T-helper 2 cell (primary cell): ENCODE measurements around the gene SRBD1.
A peak's percentile ranks its signal among the peaks of the same experiment; 100 is the strongest.
"Not testable (repeated sequence)": the region's sequence is repeated elsewhere in the genome, so short reads cannot be mapped to it uniquely, and the experiment has no call there.

Experiments used
- DNase-seq, 5 experiments: peaks; one replicate each; pipeline versions ENCODE4 v3.0.0 to v3.0.0-alpha.2; 2012 to 2022

Gene SRBD1

DNA sequence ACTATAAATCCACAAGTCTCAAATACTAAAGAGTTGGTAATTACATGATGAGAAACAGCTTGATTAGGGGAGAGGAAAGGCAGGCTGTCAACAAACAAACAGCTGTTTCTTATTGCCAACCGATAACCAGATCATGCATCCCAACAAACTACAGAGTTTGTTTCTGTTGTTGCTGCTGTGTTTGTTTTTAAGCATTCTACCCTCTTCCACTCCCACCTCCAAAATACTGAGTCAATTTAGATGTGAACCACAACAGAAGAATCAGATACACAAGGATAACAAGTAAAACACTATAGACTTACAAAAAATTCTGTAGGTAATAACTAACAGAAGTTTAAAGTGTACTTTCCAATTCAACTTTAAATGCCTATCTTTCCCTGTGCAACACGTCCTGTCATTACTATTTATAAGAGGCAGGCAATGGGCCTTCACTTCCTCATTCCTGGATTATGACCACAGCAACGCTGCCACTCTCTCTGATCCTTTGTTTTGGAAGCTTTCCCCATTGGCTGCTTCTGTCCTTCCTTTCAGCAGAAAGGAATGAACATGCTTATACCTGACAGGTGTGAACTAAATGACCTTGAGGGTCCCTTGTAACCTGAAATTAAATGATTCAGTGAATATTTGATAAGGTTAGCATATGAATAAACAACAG is 152.0 kb downstream of the SRBD1 start:
- DNase-seq, result no peak

DNA sequence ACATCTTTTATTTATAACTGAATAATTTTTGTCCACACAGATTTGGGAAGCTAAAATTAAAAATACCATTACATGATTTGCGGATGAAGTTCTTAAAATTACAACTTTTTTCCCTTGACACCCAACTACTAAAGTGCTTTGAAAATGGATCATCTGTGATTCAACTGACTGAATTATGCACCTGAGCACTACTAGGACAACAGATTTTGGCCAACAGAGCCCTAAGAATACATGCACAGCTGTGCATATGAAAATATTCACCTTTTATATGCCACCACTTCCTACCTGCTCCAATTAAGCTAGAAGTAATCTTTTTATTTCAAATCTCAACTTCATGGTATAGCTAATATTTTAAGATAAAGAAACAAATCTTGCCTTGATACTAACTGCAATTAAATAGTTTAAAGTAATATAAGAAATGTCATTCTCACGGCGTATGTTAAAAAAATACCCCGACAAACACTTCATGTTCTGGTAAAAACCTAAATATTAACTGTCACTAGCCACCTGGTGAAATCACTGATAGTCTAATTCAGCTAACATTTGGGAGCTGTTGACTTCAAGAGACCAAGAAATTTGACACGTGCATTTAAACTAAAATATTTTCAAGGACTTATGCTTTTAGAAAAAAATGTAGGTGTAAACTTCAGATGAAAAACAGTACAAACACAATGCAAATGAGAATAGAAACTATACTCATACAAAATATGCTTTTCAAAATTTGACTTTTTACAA is 153.7 kb downstream of the SRBD1 start:
- no peak for DNase-seq

DNA sequence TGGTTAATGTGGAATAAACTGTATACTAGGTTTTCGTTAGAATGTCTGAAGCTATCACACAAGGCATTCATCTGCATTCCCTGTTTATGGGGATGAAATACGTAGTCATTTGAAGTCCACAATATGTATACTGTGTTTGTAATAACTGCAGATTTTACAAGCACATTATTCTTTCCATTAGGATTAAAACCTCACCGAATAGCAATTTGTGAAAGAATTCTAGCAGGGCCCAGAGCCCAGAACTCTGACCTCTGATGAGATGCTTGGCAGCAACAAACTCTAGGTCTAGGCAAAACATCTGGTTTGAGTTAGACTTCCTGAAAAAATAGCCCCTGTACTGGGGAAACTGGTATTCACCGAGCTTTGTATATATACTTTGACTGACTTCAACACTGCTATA is 158.2 kb downstream of the SRBD1 start:
- no peak for DNase-seq

DNA sequence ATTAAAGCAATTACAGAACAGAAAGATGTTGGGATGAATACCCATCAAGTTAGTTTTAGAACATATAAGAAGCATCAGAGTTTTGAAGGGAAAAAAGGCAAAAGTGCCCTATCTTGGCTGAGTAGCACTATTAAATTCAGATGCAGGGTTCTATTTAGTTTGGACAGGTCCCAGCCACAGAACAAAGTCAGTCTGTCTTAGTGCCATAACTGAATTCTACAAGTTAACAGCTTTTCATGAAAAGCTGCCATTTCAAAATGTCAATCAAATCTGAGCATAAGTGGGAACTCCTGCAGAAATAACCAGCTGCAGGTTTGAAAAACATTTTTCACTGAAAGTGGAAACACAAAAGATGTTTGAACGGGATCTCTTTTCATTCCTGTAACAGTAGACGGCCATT is 160.4 kb downstream of the SRBD1 start:
- DNase-seq, result no peak

DNA sequence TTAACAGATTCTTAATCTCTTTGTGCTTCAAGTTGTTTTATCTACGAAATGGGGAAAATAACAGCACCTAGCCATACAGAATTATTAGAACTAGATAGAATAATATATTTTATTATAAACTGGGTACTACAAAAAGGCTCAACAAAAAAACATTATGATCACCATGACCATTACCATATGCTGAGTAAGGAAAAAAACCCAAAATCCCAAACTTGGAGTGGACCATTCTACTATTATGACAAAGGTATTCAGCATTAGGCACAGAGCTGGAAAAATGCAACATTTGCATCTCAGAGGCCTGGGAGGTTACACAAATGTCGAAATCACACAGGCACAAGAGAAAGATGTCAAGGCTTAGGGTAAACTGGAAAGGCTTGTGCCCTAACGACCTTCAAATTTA is 162.8 kb downstream of the SRBD1 start:
- DNase-seq, result no peak

DNA sequence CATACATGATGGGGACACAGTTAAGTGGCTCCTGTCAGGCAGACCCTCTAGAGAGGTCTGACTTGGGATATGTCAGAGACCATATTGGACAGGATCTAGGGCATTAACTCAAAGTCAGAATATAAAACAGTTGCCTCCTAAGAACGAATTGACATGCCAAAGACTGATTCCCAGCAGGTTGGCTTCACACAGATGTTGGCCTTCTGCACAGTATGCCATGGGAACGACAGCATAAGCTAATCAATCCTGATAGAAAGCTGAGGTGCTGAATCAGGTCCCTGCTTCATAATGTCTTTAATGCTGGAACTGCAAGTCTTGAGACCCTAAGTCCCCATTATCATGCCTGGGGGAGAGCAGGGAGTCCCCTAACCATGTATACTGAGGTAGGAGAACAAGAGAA is 165.1 kb downstream of the SRBD1 start:
- DNase-seq, result no peak

DNA sequence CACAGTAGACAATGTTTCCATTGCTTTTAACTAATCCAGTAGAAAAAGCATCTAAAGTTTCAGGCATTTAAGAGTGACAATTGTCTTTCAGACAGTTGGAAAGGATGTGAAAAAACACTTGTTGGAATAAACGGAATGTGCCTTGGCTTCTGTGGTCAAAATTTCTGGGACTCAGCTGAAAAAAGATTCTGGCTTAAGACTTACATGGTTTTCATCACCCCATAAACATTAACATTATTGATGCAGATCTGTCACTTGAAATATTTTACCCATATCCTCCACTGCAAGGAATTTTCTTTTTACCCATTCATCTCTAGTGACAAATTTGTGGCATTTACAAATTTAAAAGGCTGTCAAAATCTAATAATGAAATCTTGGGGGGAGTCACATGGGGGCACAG is 166.0 kb downstream of the SRBD1 start:
- no peak for DNase-seq

DNA sequence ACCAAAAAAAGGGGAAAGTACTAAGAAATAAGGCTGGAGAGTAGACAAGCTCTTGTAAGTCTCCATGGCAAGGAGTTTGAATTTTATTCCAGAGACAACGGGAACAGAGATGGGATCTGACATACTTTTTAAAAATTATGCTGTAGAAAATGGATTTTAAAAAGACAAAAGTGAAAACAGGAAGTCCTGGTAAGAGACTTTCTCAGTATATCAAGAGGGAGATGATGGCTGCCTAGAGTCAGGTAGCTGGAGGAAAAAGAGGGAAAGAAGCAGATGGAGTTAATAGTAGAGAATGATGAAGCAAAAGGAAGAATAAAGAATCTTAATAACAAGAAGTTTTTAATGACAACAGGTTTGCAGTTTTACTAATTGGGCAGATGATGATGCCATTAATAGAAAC is 168.1 kb downstream of the SRBD1 start:
- no peak for DNase-seq

DNA sequence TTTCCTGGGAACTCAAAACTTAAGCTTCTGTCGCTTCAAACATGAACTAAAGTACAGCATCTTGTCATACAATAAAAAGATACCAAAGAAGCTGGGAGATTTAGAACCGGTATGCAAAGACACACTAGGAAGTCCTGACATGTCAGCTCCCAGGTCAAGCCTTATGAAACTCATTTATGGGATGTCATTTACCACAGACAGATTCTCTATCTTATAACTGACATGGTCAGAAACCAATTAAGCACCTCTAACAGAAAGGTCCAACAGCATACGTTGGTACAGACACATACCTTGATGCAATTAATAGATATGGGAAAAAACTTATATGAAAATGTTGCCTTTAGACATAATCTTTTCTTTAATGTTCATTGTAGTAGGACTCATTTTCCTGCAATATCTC is 169.0 kb downstream of the SRBD1 start:
- no peak for DNase-seq

DNA sequence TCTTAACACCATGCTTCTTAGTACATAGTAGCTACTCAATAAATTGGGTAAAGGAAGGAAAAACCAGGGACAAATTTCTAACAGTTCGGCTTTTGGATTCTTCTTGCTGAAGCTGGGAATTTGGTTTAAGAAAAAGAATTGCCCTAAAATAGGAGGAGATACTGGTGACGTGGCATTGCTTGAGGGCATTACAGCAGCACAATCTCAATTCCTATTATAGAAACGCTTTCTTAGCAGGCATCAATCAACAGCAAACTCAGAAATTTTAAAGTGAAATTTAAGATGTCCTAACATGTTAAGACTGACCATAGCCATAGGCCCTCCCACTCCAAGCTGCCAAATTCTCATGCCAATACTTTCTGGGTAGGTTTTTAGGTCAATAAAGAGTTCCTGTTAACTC is 169.5 kb downstream of the SRBD1 start:
- no peak for DNase-seq

DNA sequence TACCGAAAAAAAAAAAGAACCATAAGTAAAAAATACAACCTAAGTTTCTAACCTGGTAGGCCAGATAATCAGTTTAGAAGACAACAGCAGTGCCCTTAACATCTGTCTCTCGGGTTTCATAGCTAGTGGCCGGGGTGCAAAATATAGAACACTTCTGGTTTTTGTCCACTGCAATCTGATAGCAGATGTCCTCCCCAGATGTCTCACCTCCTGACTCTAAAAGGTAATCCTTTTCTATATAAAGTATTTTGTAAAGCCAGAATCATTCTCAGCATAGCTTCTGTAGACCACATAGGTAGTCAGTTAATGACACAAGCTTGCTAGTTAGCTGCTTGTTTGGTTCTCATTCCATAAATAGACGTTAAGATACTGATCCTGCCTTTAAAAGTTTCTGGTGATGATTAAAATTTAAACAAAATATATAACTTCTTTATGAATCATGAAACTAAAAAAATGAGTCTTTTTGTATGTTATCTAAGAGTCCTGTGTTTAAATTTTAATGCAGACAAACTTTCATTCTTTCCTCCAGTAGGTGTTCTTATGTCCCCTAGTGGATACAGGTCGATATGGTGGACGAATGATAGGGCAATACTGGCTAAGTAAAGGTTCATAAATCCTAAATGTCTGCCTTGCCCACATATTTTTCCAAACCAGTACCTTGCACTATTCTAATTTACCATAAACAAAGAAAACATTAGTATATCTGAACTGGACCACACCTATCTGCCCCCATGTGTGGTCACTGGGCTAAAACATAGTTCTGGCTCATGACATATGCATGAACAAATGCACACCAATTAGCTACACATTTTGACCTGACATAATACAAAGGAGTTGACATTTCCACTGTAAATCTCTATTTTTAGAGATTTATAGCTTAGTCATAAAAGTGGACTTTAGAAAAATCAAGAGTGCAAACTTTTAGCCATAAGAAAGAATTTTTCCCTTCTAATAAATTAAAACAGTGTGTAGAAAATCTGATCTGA is 171.0 kb downstream of the SRBD1 start:
- DNase-seq, result no peak

DNA sequence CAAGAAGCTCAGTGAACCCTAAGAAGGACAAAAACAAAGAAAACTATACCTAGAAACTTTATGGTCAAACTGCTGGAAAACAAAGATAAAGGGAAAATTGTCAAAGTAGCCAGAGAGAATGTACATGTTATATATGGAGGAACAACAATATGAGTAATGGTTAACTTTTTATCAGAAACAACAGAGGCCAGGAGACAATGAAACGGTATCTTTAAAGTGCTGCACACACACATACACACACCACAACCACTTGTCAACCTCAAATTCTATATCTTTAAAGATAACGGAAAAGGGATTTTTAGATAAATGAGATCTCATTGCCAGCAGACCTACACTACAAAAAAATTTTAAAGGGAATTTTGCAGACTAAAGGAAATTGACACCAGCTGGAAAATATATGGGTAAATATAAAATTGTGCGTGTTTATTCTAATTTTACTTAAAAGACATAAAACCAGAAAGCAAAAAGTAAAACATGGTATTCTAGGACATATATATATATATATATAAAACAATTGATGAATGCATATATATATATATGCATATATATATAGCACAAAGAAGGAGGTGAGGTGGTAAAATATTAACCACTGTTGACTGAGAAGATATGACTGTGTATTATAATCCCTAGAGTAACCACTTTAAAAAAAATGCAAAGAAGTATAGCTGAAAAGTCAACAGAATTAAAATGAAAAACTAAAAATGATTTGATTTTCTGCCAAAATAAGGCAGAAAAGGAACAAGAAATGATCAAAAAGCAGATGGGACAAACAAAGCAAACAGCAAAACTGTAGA is 172.0 kb downstream of the SRBD1 start:
- DNase-seq, result peak in 1 of 5 experiments; percentile 1

DNA sequence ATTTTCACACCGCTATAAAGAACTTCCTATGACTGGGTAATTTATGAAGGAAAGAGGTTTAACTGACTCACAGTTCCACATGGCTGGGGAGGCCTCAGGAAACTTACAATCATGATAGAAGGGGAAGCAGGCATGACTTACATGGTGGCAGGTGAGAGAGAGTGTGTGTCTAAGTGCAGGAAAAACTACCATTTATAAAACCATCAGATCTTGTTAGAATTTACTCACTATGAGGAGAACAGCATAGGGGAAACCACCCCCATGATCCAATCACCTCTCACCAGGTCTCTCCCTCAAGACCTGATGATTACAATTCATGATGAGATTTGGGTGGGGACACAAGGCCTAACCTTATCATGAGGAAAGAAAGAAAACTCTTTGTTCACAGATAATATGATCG is 174.6 kb downstream of the SRBD1 start:
- no peak for DNase-seq

DNA sequence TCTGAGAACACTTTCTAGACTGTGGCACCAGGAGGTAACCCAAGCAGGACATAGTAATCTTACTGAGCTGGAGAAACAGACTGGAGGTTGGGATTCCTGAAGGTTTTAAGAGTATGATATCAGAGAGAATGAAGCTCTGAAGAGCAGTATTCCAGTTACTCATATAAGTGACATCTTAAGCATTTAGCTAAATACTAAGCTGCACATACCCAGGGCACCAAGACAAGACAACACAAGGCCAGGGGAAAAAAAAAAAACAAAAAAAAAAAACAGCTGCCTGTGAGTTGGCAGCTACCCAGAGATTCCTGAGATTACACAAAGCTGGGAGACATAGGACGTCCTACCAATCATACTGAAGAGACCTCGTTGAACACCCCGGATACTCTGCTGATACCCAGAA is 175.8 kb downstream of the SRBD1 start:
- no peak for DNase-seq

DNA sequence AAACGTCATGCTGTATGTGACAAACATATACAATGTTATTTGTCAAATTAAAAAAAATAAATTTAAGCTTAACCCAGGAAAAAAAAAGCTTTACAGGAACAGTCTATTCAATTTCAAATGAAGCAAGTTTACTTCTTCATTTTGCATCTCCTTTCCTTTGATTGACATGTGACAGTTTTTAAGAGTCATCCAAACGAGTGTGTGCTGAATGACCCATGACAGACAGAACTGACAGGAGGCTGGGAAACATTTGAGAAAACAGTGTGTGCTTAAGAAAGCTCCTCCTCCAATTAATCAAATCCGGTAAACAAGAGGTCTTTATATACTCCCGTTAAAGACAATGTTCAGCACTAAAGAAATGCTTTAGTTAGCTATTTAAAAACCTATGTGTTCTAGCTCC is 177.7 kb downstream of the SRBD1 start:
- no peak for DNase-seq

DNA sequence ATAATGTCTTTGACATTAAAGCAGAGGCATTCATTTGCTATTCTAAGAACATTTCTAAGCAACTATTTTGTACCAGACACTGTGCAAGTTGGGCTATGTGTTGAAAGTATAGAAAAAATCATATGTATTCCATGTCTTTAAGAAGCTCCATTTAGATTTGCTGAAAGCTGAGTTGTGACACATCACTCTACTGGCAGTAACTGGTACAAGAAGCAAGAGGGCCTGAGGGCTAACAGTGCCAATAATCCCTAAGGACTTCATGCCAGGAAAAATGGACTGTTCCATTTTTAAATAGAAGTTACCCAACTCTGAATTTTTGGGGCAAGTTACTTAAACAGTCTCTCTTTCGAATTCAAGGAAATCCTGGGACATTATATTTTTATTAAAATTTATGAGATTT is 178.7 kb downstream of the SRBD1 start:
- DNase-seq, result no peak

DNA sequence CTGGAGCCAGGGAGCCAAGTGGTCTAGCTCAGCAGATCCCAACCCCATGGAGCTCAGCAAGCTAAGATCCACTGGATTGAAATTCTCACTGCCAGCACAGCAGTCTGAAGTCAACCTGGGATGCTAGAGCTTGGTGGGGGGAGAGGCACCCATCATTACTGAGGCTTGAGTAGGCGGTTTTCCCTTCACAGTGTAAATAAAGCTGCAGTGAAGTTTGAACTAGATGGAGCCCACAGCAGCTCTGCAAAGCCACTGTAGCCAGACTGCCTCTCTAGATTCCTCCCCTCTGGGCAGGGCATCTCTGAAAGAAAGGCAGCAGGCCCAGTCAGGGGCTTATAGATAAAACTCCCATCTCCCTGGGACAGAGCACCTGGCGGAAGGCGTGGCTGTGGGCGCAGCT is 185.0 kb downstream of the SRBD1 start:
- not testable (repeated sequence) for DNase-seq

DNA sequence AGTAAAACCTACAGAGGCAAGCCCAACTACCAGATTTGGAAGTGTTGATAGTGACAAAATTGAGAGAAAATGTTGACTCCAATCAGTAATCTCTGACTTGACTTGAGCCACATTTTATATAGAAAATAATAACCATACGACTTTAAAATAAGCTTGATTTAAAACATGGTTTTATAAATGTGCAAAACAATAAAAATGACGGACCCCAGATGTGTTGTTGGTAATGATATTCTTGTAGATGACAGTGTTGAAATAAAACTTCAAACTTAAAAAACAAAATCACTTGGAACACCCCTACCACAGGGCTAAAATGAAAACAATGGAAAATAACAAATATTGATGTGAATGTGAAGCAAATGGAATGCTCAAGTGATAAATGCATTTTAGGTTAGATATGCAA is 188.1 kb downstream of the SRBD1 start:
- no peak for DNase-seq

DNA sequence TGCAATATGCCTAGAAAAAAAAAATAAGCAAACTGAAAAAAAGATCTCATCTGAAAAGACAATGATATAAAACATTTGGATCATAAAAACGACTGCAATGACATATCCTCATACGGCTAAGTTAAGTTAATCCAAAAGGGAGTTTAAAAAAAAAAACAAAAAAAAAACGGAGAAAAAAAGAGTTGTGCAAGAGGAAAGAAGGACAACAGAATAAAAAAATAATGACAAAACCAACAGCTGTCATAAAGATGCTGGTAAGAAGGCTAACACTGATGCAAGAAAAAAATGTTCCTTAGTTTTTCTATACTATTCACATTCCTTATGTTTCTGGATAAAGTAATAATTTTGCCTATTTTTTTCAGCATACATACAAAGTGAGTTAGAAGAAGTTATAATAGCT is 192.5 kb downstream of the SRBD1 start:
- no peak for DNase-seq

DNA sequence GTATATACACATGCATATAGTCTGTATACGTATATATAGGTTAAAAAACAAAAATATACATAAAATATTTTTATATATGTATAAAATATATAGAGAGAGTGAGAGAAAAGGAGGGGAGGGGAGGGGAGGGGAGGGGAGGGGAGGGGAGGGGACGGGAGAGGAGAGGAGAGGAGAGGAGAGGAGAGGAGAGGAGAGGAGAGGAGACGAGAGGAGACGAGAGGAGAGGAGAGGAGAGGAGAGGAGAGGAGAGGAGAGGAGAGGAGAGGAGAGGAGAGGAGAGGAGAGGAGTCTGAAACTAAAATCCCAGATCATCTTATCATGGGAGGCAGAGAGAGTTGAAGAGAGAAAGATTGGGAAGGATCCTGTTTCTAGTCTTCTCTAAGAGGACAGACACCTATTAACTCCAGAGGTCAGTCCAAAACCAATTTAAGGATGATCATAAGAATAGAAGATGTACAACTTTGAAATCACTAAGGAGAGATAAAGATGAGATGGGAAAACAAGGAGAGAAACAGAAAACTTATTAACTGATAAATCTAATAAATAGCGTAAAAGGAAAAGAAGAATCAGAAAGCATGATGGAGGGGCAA is 195.4 kb downstream of the SRBD1 start:
- no peak for DNase-seq

DNA sequence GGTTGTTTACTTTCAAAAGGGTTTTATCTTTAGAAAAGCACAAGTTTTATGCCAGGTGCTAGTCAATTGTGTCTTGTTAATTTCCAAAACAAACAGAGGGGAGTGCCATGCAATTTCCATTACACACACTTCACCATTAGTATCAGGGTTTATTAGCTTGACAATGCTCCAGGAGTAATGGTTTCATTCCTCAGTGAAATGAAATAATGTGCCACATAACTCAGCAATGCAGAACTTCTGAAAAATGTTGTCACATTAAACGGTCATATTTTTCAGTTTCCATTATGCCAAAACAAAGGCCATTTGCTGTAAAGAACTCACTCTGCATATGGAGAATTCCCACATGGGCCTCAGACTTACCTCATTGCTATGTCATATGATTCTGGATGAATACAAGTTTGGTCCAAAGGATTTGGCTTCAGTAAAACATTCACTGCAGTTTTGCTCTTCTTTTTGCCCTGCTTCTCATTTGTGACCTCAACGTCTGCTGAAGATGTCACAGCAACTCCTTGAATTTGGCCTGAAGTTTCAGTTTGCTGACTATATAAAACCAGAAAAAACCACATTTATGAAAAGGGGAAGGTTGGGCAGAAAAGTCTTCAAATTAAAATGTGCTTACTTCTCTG is 198.2 kb downstream of the SRBD1 start:
- no peak for DNase-seq

DNA sequence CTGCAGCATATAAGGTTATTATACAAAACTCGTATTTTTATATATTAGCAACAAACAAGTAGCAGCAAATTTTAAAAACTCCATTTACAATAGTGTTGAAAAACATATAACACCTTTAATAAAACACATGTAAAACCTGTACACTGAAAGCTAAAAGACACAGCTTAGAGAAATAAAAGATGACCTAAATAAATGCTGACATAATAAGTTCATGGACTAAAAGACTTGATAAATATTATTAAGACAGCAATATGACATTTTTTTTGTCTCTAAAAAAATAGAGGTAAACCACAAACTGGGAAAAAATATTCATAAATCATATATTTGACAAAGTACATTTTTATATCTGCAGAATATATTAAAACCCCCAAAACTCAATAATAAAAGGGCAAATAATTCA is 201.4 kb downstream of the SRBD1 start:
- no peak for DNase-seq
